NCI-H1105 treated with DMSO at 0.1 percent for 48 hours (cell line): ENCODE results near the gene PALM3.
"Not testable (repeated sequence)": the region's sequence is repeated elsewhere in the genome, so short reads cannot be mapped to it uniquely, and the experiment has no call there.

Experiments used
- DNase-seq: peaks from one replicate; lab custom pipeline; 2025; lab: John Stamatoyannopoulos, UW

The PALM3 gene

DNA sequence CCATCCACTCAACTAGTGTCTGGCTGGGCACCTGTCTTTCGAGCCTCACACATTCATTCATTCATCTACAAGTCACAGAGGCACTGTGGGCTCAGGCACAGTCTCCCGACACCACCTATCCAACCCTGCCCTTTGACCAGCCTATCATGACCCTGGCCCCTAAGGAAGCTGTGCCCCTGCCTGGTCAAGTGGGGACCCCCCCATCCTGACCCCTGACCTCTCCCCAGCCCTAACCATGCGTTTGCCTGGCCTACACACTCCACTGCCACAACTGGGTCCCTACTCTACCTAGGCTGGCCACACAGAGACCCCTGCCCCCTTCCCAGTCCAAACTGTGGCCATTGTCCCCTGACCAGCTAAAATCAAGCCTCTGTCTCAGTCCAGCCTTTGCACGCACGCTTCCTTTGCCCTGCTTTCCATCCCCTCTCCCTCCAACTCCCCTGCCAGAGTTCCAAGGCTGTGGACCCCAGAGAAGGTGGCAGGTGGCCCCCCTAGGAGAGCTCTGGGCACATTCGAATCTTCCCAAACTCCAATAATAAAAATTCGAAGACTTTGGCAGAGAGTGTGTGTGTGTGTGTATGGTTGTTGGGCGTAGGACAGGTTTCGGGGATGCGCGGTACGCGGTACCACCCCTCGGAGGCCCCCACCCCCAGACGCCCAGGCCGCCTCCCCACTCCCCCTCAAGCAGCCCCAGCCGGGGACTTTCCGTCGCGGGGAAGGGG, 30.7 kb downstream of the PALM3 start:
- DNase-seq, result no peak

DNA sequence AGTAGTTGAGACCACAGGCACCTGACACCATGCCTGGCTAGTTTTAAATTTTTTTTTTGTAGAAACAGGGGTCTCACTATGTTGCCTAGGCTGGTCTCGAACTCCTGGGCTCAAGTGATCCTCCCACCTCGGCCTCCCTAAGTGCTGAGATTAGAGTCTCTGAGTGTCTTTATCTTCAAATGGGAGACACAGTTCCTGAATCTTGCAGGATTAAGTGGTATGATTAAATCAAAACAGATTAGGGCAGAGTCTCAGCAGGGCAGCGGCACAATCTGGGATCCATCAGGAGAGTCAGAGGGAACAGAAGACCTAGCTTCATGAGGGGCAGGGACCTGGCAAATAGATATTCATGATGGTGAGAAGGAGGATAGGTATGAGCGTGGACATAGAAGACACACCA, 33.0 kb downstream of the PALM3 start:
- DNase-seq, result no peak

DNA sequence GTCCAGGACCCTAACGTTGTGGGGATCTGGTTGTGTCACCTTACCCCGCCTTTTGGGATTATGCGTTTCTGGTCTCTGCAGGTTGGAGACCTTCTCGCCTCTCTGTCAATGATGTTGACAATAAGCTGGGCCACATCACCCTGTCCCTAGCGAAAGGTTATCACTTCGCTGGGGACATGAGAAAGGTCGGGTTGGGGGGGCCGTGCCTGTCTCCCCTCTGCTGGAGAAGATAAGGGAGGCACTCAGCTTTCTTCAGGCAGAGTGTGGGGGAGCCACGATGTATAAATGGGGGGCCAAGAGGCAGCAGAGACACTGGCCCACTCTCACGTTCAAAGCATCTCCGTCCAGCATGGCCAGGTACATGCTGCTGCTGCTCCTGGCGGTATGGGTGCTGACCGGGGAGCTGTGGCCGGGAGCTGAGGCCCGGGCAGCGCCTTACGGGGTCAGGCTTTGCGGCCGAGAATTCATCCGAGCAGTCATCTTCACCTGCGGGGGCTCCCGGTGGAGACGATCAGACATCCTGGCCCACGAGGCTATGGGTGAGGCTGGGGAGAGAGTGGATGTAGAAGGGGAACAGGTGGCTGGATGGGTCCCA, 33.9 kb downstream of the PALM3 start, which contains the start of gene RLN3:
Gene RLN3, plus strand, starts transcription at position 293 of the 595 bp plus-strand sequence. Its CDS starts 57 bp downstream, at position 350.
- DNase-seq, result no peak

DNA sequence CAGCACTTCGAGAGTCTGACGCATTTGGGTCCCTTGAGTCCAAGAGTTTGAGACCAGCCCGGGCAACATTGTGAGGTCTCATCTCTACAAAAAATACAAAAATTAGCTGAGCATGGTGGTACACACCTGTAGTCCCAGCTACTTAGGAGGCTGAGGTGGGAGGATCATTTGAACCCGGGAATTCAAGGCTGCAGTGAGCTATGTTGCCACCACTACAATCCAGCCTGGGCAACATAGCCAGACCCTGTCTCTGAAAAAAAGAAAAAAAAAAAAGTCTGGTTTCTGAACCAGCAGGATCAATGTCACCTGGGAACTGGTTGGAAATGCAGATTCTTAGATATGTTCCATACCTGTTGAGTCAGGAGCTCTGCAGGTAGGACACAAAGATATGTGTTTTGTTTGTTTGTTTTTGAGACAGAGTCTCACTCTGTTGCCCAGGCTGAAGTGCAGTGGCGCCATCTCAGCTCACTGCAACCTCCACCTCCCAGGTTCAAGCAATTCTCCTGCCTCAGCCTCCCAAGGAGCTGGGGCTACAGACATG, 35.2 kb downstream of the PALM3 start:
- DNase-seq, result not testable (repeated sequence)

DNA sequence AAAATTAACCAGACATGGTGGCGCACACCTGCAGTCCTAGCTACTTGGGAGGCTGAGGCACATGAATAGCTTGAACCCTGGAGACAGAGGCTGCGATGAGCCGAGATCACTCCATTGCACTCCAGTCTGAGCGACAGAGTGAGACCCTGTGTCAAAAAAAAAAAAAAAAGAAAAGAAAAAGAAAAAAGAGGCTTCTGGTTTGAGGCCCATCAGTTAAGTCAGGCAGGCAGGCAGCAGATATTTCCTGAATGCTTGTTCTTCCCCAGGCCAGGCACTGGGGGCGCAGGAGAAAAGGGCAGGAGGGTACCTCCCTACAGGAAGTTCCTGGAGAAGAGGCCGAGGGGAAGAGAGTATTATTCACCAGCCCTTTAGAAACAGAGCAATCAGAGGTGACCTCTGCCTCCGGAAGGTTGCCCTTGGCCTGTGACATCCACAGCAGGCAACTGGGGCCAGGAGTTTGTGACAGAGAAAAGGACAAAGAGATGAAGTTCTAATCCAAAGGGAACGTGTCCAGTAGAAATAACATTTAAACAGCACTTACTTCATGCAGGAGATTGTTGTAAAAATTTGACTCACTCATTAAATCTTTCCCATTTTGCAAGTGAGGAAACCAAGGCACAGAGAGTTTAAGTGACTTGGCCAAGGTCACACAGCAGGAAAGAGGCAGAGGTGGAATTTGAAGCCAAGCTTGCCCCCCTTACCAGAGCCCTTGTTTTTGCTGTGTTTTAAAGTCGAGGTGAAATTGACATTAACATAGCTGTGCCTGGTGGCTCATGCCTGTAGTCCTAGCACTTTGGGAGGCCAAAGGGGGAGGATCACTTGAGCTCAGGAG, 38.3 kb downstream of the PALM3 start:
- DNase-seq, result no peak

DNA sequence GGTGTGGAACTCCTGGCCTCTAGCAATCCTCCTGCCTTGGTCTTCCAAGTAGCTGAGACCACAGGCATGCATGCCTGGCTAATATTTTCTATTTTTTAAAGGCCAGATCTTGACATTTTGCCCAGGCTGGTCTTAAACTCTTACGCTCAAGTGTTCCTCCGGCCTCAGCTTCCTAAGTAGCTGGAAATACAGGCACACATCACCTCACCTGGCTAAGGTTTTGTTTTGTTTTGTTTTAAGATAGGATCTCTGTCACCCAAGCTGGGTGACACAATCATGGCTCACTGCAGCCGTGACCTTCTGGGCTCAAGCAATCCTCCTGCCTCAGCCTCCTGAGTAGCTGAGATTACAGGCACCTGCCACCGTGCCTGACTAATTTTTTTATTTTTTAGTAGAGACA, 39.4 kb downstream of the PALM3 start:
- DNase-seq, result no peak

DNA sequence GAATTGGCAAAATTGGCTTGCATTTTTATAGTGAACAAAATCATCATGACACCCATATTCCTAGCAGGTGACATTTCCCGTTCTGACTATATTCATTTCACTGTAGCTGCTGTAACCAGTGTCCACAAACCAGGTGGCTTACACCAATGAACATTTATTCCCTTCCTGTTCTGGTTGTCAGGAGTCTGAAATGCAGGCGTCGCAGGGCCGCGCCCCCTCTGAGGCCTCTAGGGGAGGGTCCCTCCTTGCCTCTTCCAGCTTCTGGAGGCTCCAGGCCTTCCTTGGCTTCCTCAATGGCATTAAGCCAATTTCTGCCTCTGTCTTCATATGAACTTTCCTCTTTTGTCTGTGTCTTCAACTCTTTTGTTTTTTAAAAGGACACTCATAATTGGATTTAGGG, 40.4 kb downstream of the PALM3 start:
- no peak for DNase-seq

DNA sequence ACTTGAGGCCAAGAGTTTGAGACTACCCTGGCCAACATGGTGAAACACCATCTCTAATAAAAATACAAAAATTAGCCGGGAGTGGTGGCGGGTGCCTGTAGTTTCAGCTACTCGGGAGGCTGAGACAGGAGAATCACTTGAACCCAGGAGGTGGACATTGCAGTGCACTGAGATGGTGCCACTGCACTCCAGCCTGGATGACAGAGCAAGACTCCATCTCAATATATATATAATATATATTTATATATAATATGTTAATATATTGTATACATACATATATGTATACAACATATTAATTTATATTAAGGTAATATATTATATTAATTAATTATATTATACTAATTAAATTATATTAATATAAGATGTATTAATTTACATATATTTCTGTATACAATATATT, 42.1 kb downstream of the PALM3 start:
- DNase-seq, result not testable (repeated sequence)

DNA sequence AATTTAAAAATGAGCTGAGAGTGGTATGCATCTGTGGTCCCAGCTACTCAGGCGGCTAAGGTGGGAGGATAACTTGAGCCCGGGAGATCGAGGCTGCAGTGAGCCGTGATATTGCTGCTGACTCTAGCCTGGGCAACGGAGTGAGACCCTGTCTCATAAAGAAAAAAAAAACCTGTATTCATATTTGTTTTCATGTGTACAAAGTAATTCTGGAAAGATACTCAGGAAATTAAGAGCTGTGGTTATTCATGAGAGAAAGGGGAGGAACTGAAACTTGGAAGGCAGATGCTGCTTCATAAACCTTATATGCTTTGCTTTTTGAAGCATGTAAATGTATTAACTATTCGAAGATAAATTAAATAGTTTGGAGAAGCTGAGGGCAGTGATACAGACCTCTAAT, 42.8 kb downstream of the PALM3 start:
- no peak for DNase-seq

DNA sequence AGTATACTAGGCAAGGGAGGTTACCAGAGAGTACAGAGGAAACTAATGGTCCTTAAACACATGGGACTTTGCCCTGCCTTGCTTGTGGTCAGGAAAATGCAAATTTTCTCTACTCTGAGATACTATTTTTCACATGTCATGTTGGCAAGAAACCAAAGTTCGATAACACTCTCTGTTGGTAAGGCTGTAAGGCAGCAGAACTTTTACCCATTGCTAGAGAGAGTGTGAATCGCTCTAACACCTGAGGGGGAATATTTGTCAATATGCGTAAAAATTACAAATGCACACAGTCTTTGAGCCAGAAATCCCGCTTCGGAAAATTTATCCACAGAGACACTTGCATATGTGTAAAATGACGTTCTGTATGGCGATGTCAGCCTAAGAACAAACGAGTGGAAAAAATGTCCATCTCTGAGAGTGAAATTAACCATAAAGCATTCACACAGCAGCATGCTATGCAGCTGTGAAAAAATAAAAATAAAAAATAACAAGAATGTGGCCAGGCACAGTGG, 46.3 kb downstream of the PALM3 start:
- DNase-seq, result no peak

DNA sequence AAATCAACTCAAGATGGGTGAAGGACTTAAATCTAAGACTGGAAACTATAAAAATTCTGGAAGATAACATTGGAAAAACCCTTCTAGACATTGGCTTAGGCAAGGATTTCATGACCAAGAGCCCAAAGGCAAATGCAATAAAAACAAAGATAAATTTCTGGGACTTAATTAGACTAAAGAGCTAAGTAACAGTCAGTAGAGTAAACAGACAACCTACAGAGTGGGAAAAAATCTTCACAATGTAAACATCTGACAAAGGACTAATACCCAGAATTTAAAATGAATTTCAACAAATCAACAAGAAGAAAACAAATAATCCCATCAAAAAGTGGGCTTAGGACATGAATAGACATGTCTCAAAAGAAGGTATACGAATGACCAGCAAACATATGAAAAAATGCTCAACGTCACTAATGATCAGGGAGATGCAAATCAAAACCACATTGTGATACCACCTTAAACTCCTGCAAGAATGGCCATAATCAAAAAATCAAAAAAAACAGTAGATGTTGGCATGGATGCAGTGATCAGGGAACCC, 49.4 kb downstream of the PALM3 start:
- no peak for DNase-seq

DNA sequence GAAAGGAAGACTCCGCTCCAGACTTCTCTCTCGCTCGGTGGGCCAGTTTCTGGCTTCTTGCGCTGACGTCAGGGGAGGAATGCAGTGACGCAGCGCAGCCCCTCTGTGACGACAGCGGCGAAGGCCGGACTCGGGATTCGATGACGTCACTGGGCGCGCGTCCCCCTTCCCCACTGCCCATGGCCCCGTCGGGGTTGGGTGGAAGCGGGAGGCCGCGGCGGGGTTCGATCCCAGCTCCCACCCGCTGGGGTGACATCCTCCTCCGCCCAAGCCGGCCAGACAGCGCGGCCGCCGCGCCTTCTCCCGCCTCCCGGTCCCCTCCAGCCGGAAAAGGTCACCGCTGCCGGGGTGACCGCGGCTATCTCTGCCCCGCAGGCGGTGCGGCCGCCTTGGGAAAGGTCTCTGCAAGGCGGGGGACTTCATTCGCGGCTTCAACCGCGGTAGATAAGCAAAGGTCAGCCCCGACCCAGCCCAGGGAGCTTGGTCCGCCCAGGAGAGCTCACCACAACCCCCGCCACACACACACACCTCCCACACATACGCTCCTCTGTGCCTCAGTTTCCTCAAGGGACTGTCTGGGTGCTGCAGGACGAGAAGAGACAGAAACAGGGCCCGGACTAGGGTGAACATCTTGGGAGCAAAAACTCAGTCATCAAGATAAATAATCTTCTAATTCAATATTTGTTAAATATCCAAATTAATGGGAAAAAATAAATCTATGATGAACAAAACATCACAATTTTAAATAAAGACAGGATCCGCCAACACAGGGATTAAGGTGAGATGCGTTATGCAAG, 54.9 kb downstream of the PALM3 start:
- no peak for DNase-seq

DNA sequence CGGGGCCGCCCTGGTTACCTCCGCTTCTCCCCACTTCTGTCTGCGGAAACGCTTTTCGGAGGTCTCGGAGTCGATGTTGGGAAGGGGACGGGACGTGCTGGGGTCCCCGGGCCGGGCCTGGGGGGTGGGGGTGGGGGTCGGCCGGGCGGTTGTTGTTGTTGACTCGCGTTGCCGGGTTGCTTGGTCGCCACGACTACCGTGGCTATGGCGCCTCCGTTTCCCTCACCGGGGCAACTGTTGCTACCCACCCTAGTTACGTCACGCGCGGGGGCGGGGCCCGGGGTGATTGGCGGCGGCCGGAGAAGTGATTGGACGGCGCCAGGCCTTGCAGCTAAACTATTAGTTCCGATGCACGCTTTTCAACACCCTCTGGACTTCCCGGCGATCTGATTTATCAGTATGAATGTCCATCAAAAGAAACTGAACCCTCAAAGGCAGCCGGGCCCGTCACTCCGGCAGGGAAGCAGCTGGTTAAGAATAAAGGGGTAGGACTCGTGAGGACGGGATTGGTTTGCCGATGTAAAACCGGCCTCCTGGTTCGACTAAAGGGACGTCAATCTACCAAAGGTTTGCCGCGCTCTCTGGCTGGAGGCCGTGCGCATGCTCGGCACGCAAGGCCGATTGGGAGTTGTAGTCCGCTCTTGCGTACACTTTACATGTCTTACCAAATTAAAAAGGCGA, 55.7 kb downstream of the PALM3 start, which contains the start of gene RFX1:
Gene RFX1, minus strand, starts transcription at position 236 of the 681 bp plus-strand sequence. CDS start 12,477 bp downstream, outside the sequence.
- DNase-seq, result peak; percentile 100

DNA sequence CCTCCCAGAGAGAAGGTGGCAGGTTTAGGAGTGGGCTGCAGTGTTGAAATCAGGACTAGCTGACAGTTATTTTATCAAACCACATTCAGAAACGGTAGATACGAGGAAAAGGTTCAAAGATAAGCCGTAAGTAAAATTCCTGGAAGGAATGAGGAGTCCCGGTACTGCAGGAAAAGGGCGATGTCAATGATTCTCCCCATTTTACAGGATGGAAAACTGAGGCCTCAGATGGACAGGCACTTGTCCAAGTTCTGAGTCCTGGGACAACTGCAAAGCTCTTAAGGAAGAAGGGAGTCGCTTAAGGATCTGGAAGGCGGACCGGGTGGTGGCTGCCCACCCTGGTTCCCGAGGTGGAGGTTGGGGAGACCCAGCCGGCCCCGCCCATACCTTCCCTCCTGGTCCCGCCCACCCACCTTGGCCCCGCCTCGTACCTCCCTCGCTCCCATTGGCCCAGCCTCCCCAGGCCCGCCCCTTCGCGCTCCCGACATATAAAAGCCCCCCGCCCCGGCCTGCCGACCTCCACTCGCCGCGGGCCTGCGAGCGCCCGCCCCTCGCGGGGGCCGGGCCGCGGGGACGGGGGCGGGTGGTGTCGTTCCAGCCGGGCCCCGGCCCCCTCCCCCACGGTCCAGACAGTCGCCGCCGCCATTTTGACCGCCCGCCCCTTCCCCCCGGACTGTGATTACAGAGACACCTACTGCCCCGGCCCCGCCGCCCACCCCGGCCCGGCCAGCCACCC, 56.4 kb downstream of the PALM3 start:
- peak; percentile 62 for DNase-seq

DNA sequence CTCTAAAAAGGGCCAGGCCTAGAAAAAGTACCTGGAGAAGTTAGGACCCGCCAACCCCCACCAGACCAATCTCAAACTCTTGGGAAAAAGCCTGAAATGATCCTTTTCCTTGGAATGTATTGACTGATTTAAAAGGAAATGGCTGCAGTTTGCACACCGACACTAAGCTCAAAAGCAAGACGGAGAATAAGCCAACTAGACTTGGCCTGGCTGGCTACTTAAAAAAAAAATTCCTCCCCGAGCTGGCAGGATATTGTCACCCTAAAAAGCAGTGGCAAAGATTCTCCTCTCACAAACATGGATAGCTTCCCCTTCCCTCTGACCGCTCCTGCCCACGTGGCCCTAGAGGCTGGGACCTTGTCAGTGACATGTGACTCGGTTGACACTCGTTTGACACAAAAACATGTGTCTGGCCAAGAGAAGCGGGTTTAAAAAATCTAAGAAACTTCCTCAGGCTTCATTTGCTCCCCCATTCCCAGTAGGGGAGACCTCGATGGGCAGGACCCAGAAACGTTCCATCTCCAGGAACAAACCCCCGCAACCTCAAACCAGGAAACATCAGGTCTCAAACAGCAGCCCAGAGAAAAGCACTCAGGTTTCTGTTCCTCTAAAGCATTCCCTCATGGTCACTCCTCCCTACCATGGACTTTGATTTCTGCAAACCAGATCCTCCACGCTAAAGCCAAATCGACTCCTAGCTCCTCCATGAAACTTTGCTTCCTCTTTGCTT, 57.1 kb downstream of the PALM3 start:
- DNase-seq, result no peak
